ENCODE measurements around the gene ATP6V0C. TPM values are rescaled to one million over a fixed set of nuclear protein-coding genes. Genes with fewer than 3 reads are reported as not detected.
A peak's percentile ranks its signal among the peaks of the same experiment; 100 is the strongest.

Gene ATP6V0C
- total RNA-seq, 2 donors from 2014 or later = 176 to 180 TPM

GRCh38 chr16:2529061-2529931 lies 15.5 kb downstream of the ATP6V0C start:
- Histone ChIP-seq H3K4me1 (ENCODE audit: control insufficient read depth, insufficient read depth, low read length) (no peaks in the 10 kb centered on the region), H3K36me3 (ENCODE audit: control insufficient read depth, insufficient read depth, low read length) (peaks cover 41% of the 10 kb centered on the region), H3K27ac (ENCODE audit: low read depth, low read length) (no peak overlapping the region), H3K9me3 (ENCODE audit: control insufficient read depth, low read length) (no peaks in the 10 kb centered on the region), H3K9ac (ENCODE audit: extremely low read depth, low read length, poor library complexity, severe bottlenecking) (no peak overlapping the region), H3K4me3 (ENCODE audit: low read length) (no peak overlapping the region), H3K27me3 (ENCODE audit: control insufficient read depth, insufficient read depth, low read length, poor library complexity, severe bottlenecking) (no peaks in the 10 kb centered on the region)
- Mint-ChIP-seq H3K27ac (no peak overlapping the region), H3K36me3 (ENCODE audit: low read depth) (peaks cover 20% of the 10 kb centered on the region), H3K4me1 (peaks cover 5% of the 10 kb centered on the region), H3K4me3 (no peak overlapping the region), H3K9me3 (no peaks in the 10 kb centered on the region), H3K27me3 (ENCODE audit: insufficient read depth) (peaks cover 9% of the 10 kb centered on the region)
- peak; percentile 60 for TF ChIP-seq CTCF (conservative IDR thresholded peaks at IDR 0.05)
- WGBS, 2 experiments (ENCODE audit: insufficient coverage in 1 of 2, insufficient read length in 1 of 2) = 96% methylated on average over 27 to 32 of the region's 32 CpGs
- peak; percentile 66 for DNase-seq

GRCh38 chr16:2529961-2530628 lies 16.3 kb downstream of the ATP6V0C start:
- peaks cover 12% of the 10 kb centered on the region for H3K36me3 Mint-ChIP-seq (ENCODE audit: low read depth)

More at GRCh38 chr16:2529961-2530628, 16.3 kb downstream of the ATP6V0C start:
- Mint-ChIP-seq H3K27me3 (ENCODE audit: insufficient read depth) (peaks cover 11% of the 10 kb centered on the region), H3K4me1 (no peaks in the 10 kb centered on the region), H3K9me3 (no peaks in the 10 kb centered on the region), H3K4me3 (no peak overlapping the region), H3K27ac (peak overlapping the region; percentile 70)
- no peaks in the 10 kb centered on the region for H3K9me3 ChIP-seq (ENCODE audit: control insufficient read depth, low read length)
- no peak for DNase-seq
- no peak overlapping the region for H3K9ac ChIP-seq (ENCODE audit: extremely low read depth, low read length, poor library complexity, severe bottlenecking)
- H3K36me3 ChIP-seq (ENCODE audit: control insufficient read depth, insufficient read depth, low read length) = peaks cover 33% of the 10 kb centered on the region
- H3K27ac ChIP-seq (ENCODE audit: low read depth, low read length) = no peak overlapping the region
- H3K4me1 ChIP-seq (ENCODE audit: control insufficient read depth, insufficient read depth, low read length) = no peaks in the 10 kb centered on the region
- no peak for TF ChIP-seq CTCF (conservative IDR thresholded peaks at IDR 0.05)
- H3K4me3 ChIP-seq (ENCODE audit: low read length) = no peak overlapping the region
- no peaks in the 10 kb centered on the region for H3K27me3 ChIP-seq (ENCODE audit: control insufficient read depth, insufficient read depth, low read length, poor library complexity, severe bottlenecking)
- 92% methylated on average over 14 to 15 of the region's 15 CpGs for WGBS, 2 experiments (ENCODE audit: insufficient coverage in 1 of 2, insufficient read length in 1 of 2)

Data from endodermal cell (in vitro differentiated cells).